Measurements from ENCODE around the gene MMP24. TPM values are rescaled to one million over a fixed set of nuclear protein-coding genes. Genes with fewer than 3 reads are reported as not detected.

Gene MMP24
- total and polyA plus RNA-seq, 2 of the 13 experiments (the other 11 are each of a cell fraction or from before 2014, with no cell fraction given): 0.29 to 0.35 TPM

DNA sequence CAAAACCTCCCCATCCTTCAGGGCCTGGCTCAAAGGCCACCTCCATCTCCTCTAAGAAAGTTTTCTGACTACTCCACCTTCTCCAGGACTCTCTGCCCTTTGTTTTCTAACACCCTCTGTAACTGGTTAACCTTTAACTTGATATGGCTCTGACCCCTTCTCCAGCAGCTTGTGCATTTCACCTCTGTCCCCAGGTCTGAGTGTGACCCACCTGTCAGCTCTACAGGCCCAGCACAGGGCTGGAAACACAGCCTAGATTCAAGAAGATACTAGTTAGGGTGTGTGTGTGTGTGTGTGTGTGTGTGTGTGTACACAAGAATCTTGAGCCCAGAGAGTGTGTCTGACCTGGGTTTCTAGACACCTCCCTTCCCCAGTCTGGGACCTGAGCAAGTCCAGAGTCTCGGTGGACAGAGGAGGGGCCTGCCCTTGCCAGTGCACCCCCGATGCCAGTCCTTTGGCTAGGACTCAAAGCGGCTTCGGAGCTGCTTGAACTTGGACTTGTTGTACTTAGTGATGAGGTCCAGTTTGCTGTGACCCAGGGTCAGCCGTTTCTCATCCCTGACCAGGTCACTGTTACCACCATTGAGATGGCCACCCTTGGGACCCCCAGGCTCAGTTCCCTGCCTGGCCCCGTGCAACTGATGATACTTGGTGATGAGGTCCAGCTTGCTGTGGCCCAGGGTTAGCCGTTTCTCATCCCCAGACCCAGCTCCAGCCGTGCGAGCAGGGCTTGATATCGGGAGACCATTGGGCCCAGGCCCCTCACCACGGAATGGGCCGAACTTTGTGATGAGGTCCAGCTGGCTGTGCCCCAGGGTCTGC lies 59.8 kb downstream of the MMP24 start (continued):
- TF ChIP-seq, protein P1, sequence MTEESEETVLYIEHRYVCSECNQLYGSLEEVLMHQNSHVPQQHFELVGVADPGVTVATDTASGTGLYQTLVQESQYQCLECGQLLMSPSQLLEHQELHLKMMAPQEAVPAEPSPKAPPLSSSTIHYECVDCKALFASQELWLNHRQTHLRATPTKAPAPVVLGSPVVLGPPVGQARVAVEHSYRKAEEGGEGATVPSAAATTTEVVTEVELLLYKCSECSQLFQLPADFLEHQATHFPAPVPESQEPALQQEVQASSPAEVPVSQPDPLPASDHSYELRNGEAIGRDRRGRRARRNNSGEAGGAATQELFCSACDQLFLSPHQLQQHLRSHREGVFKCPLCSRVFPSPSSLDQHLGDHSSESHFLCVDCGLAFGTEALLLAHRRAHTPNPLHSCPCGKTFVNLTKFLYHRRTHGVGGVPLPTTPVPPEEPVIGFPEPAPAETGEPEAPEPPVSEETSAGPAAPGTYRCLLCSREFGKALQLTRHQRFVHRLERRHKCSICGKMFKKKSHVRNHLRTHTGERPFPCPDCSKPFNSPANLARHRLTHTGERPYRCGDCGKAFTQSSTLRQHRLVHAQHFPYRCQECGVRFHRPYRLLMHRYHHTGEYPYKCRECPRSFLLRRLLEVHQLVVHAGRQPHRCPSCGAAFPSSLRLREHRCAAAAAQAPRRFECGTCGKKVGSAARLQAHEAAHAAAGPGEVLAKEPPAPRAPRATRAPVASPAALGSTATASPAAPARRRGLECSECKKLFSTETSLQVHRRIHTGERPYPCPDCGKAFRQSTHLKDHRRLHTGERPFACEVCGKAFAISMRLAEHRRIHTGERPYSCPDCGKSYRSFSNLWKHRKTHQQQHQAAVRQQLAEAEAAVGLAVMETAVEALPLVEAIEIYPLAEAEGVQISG (CRISPR knock-in tag; IDR thresholded peaks at IDR 0.05): peak; percentile 93
- TF ChIP-seq ZBTB43 (CRISPR knock-in tag; conservative IDR thresholded peaks at IDR 0.05) (peak; percentile 78), ZBTB44 (CRISPR knock-in tag; IDR thresholded peaks at IDR 0.05) (no peak), NFE2 (CRISPR knock-in tag; IDR thresholded peaks at IDR 0.05) (no peak), SAP130 (CRISPR knock-in tag; IDR thresholded peaks at IDR 0.05; ENCODE audit: low read depth) (peak; percentile 88), NKX3-1 (CRISPR knock-in tag; IDR thresholded peaks at IDR 0.05) (no peak), ZNF160 (CRISPR knock-in tag; IDR thresholded peaks at IDR 0.05) (no peak), MIXL1 (CRISPR knock-in tag; IDR thresholded peaks at IDR 0.05) (peak; percentile 73; the same call in 1 of the 2 replicates), ZNF549 (CRISPR knock-in tag; IDR thresholded peaks at IDR 0.05) (no peak), ARNTL (CRISPR knock-in tag; IDR thresholded peaks at IDR 0.05) (no peak), ZNF354B (CRISPR knock-in tag; IDR thresholded peaks at IDR 0.05) (no peak), ETV6 (CRISPR knock-in tag; conservative IDR thresholded peaks at IDR 0.05) (0 out of 2 replicates have a peak, but pooled peaks have one; percentile 9), MYNN (CRISPR knock-in tag; IDR thresholded peaks at IDR 0.05; ENCODE audit: low read depth) (no peak; the same call in 1 of the 2 replicates), ZBTB8A (CRISPR knock-in tag; IDR thresholded peaks at IDR 0.05; ENCODE audit: borderline replicate concordance, low read depth) (no peak), MXD1 (CRISPR knock-in tag; IDR thresholded peaks at IDR 0.05) (no peak), NFE2L1 (CRISPR knock-in tag; IDR thresholded peaks at IDR 0.05; ENCODE audit: borderline replicate concordance) (no peak)
- TF ChIP-seq, protein P2, sequence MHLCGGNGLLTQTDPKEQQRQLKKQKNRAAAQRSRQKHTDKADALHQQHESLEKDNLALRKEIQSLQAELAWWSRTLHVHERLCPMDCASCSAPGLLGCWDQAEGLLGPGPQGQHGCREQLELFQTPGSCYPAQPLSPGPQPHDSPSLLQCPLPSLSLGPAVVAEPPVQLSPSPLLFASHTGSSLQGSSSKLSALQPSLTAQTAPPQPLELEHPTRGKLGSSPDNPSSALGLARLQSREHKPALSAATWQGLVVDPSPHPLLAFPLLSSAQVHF (CRISPR knock-in tag; IDR thresholded peaks at IDR 0.05): no peak
- TF ChIP-seq, protein P3, sequence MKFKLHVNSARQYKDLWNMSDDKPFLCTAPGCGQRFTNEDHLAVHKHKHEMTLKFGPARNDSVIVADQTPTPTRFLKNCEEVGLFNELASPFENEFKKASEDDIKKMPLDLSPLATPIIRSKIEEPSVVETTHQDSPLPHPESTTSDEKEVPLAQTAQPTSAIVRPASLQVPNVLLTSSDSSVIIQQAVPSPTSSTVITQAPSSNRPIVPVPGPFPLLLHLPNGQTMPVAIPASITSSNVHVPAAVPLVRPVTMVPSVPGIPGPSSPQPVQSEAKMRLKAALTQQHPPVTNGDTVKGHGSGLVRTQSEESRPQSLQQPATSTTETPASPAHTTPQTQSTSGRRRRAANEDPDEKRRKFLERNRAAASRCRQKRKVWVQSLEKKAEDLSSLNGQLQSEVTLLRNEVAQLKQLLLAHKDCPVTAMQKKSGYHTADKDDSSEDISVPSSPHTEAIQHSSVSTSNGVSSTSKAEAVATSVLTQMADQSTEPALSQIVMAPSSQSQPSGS (CRISPR knock-in tag; IDR thresholded peaks at IDR 0.05): peak; percentile 8; the same call in 1 of the 2 replicates

Measured in HepG2 (cell line).